Pancreas (tissue), 10 donors: Measurements from ENCODE around the gene HERPUD2. TPM values are rescaled to one million over a fixed set of nuclear protein-coding genes. Genes with fewer than 3 reads are reported as not detected.

Experiments used
- ATAC-seq, 4 donors: fragments of 200-7000 bp; cut with Tn5 transposase; one replicate each; pipeline versions ENCODE4 v1.8.0 to v1.9.1; 2020; ENCODE audit warnings: mild to moderate bottlenecking in 4 of 4, moderate library complexity in 4 of 4
- DNase-seq, 6 donors: peaks; one replicate each; pipeline ENCODE4 v3.0.0-alpha.2; 2020
- FAIRE-seq: peaks from 2 replicates; lab custom pipeline; 2012; peaks lifted over from hg19 to GRCh38; lab: Jason Lieb, UNC
- H3K27ac ChIP-seq, 4 donors: fragments of 200-600 bp; sonication (generic); 1 replicate in 3 of 4; 2 replicates in 1 of 4; pipeline versions ENCODE4 v1.5.0 to v1.8.0; 2020
- H3K27me3 ChIP-seq, 4 donors: fragments of 200-600 bp; one replicate each; pipeline ENCODE4 v1.8.0; 2021
- H3K36me3 ChIP-seq, 3 donors: fragments of 200-600 bp; sonication (generic) in 1 of 3; one replicate each; pipeline versions ENCODE4 v1.5.0 to v1.8.0; 2020 to 2021
- H3K4me1 ChIP-seq, 3 donors: fragments of 200-600 bp; one replicate each; pipeline ENCODE4 v1.8.0; 2021
- H3K4me3 ChIP-seq, 4 donors: fragments of 200-600 bp; sonication (generic) in 2 of 4; one replicate each; pipeline versions ENCODE4 v1.5.0 to v1.8.0; 2020 to 2021
- H3K9me3 ChIP-seq, 4 donors: fragments of 200-600 bp; one replicate each; pipeline ENCODE4 v1.8.0; 2021
- CTCF ChIP-seq, 4 donors: fragments of 200-600 bp; sonication (generic) in 3 of 4; IDR thresholded peaks; one replicate each; pipeline versions ENCODE4 v1.5.0 to v1.8.0; 2021; ENCODE audit warnings: antibody characterized with exemption in 4 of 4
- WGBS, 2 donors: extraction: QIAGEN DNeasy Blood & Tissue Kit; methylation state at CpG; one replicate each; pipeline ENCODE4 v1.1.7; 2013; 5-methylcytosine and 5-hydroxymethylcytosine counted together
- intact Hi-C, 3 donors: fragments of 100-400 bp; cut with DNase I; formaldehyde crosslinking; loops; one replicate each; pipeline versions ENCODE4 v1.11.1 to v1.14.2; 2022
- polyA plus RNA-seq, 2 donors: library from polyadenylated mRNA; stranded (reverse); fragments of 200-250 nt; gene quantifications; one replicate each; pipeline ENCODE4 v1.2.3, GENCODE V29; 2013
- total RNA-seq, 6 donors: library from RNA; stranded (reverse); fragmentation: NEBNext Ultra II Directional in 4 of 6; extraction: Animal tissue kit (Norgen Biotek cat#: 25700) in 4 of 6; gene quantifications; one replicate each; pipeline versions ENCODE4 v1.2.1 to v1.2.4, GENCODE V29; 2021 to 2023
- donor health status: healthy with polysubstance abuse.
- donor health status: DM: no; HTN: no; CAD: no; lungs with moderate emphysema.
- donor health status: DM: no; HTN: no; CAD: no.
- donor health status: control.
- donor health status: control.
- donor health status: Bipolar disorder and iron deficiency.
- donor health status: DM: yes; HTN: yes; CAD: no.
- donor health status: DM: no; HTN: no; CAD: no.
- donor health status: DM: no; HTN: no; CAD: no.
- donor health status: DM: yes; HTN: yes; CAD: no.

The HERPUD2 gene
- total and polyA plus RNA-seq, 8 donors = 9.6 to 21.6 (median 16.4) TPM

GRCh38 chr7:35681231-35682029, 13.5 kb downstream of the HERPUD2 start:
- DNase-seq (no peak), ATAC-seq (no peak), FAIRE-seq (no peak)
- no peak overlapping the region for H3K27ac ChIP-seq
- H3K9me3 ChIP-seq = no peaks in the 10 kb centered on the region
- WGBS, 2 donors = 94% methylated on average over 1 of the region's 1 CpG
- no peak for TF ChIP-seq CTCF (IDR thresholded peaks at IDR 0.05)
- H3K36me3 ChIP-seq = peaks cover 0 to 8% (median 0%) of the 10 kb centered on the region in 3 donors
- intact Hi-C loops = no loop called here
- H3K4me1 ChIP-seq = peaks cover 5 to 13% (median 13%) of the 10 kb centered on the region in 3 donors
- no peak overlapping the region for H3K4me3 ChIP-seq
- H3K27me3 ChIP-seq = no peaks in the 10 kb centered on the region

DNA sequence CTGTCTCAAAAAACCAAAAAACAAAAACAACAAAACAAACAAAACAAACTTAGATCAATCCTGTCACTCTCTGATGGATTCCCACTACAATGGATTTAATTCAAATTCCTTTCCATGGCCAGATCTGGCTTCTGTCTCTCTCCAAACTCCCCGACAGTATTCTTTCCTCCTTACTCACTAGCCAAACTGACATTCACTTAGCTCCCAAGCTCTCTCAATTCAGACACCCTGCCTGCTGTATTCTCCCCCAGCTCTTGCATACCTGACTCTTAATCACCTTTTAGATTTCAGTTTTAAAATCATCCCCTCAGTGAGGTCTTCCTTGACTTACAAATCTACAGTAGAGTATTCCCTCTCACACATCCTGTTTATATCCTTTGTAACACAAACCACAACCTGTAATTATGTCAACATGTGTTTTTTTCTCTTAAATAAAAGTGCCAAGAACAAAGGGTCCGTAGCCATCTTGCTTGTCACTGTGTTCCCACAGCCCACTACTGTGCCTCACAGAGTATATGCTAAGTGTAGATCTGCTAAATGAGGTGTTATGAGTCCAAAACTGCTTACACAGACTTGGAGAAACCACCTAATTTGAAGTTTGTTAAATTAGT, 14.4 kb downstream of the HERPUD2 start:
- no peak for DNase-seq
- no peak for FAIRE-seq
- H3K9me3 ChIP-seq = no peaks in the 10 kb centered on the region
- peaks cover 5 to 13% (median 13%) of the 10 kb centered on the region in 3 donors for H3K4me1 ChIP-seq
- 83 to 85% methylated on average over 2 of the region's 2 CpGs for WGBS, 2 donors
- H3K4me3 ChIP-seq = no peak overlapping the region
- H3K27me3 ChIP-seq = no peaks in the 10 kb centered on the region
- peaks cover 0 to 8% (median 0%) of the 10 kb centered on the region in 3 donors for H3K36me3 ChIP-seq
- no peak overlapping the region for H3K27ac ChIP-seq
- TF ChIP-seq CTCF (IDR thresholded peaks at IDR 0.05) = no peak
- intact Hi-C loops = no loop called here
- ATAC-seq = no peak

DNA sequence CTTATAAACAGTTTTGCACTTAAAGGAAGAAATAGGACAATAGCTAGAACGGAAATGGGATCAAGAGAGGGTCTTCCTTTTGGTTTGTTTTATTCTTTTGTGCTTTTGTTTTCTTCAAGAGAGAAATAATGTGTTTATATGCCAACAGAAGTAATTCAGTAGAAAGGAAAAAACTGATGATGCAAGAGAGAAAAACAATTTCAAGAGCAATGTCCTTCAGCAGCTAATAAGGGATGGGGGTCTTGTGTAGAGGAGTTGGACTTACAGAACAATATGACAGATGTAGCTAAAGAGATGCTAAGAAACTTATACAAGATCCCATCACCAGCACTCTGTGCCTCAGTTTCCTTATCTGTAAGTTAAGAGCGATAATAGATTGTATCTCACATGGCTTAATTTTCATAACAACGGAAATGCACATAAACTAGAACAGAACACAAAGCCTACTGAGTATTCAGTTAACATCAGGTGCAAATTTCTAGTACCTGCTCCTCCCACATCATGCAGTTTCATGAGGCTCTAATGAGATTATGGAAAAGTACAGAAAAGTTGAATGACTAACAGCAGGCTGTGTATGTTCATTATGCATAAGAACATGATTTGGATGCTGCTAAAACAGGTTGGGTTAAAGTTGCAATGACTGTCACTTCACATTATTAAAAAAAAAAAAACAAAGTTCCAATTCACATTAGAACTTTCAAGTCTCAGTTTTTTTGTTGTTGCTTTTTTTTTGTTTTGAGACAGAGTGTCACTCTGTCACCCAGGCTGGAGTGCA, 17.2 kb downstream of the HERPUD2 start:
- DNase-seq = no peak
- no peak for TF ChIP-seq CTCF (IDR thresholded peaks at IDR 0.05)
- FAIRE-seq = no peak
- H3K4me3 ChIP-seq = no peak overlapping the region
- H3K27me3 ChIP-seq = no peaks in the 10 kb centered on the region
- peaks cover 5 to 13% (median 13%) of the 10 kb centered on the region in 3 donors for H3K4me1 ChIP-seq
- no peak for ATAC-seq
- H3K27ac ChIP-seq = no peak overlapping the region
- no peaks in the 10 kb centered on the region for H3K9me3 ChIP-seq
- 90 to 93% methylated on average over 3 of the region's 3 CpGs for WGBS, 2 donors
- intact Hi-C loops = no loop called here
- no peaks in the 10 kb centered on the region for H3K36me3 ChIP-seq

GRCh38 chr7:35676211-35676610, 18.7 kb downstream of the HERPUD2 start:
- no peak for FAIRE-seq
- Histone ChIP-seq H3K9me3 (no peaks in the 10 kb centered on the region), H3K36me3 (no peaks in the 10 kb centered on the region), H3K27me3 (no peaks in the 10 kb centered on the region), H3K4me3 (no peak overlapping the region), H3K4me1 (peaks cover 5 to 11% (median 10%) of the 10 kb centered on the region in 3 donors), H3K27ac (no peak overlapping the region)
- no peak for DNase-seq
- ATAC-seq = no peak
- WGBS, 2 donors = 43 to 48% methylated on average over 1 of the region's 1 CpG
- intact Hi-C loops = no loop called here
- TF ChIP-seq CTCF (IDR thresholded peaks at IDR 0.05) = no peak
